ENCODE measurements around the gene CDA. TPM values are rescaled to one million over a fixed set of nuclear protein-coding genes. Genes with fewer than 3 reads are reported as not detected.
A peak's percentile ranks its signal among the peaks of the same experiment; 100 is the strongest.

Gene CDA
- total and polyA plus RNA-seq, 9 of the 15 experiments (the other 6 are each of a cell fraction or from before 2014, with no cell fraction given): not detected

- peak; percentile 86 for TF ChIP-seq REST (IDR thresholded peaks at IDR 0.05; ENCODE audit: borderline replicate concordance)
- TF ChIP-seq REST (CRISPR knock-in tag; IDR thresholded peaks at IDR 0.05; ENCODE audit: low read depth): no peak
- TF ChIP-seq NFRKB (IDR thresholded peaks at IDR 0.05; ENCODE audit: low read depth): no peak
- TF ChIP-seq NONO (IDR thresholded peaks at IDR 0.05; ENCODE audit: low read depth in 2 of 2, low read length in 1 of 2): no peak
- TF ChIP-seq ZNF134 (CRISPR knock-in tag; conservative IDR thresholded peaks at IDR 0.05): no peak
- TF ChIP-seq ADNP (tag; IDR thresholded peaks at IDR 0.05): no peak
- no peak for TF ChIP-seq IRF9 (tag; IDR thresholded peaks at IDR 0.05)
- TF ChIP-seq STAG1 (CRISPR knock-in tag; IDR thresholded peaks at IDR 0.05; ENCODE audit: borderline replicate concordance): no peak; the same call in 1 of the 2 replicates
- no peak for TF ChIP-seq PHB2 (IDR thresholded peaks at IDR 0.05; ENCODE audit: low read depth)
- no peak for TF ChIP-seq CHD1 (IDR thresholded peaks at IDR 0.05; ENCODE audit: low read length)
- no peak for TF ChIP-seq GTF2F1 (IDR thresholded peaks at IDR 0.05; ENCODE audit: low read depth, low read length)
- no peak for TF ChIP-seq RBBP5 (IDR thresholded peaks at IDR 0.05; ENCODE audit: borderline replicate concordance, insufficient read depth, low read length, poor library complexity, severe bottlenecking)
- no peak for TF ChIP-seq TSHZ1 (CRISPR knock-in tag; IDR thresholded peaks at IDR 0.05)
- TF ChIP-seq RBM34 (IDR thresholded peaks at IDR 0.05; ENCODE audit: borderline replicate concordance, insufficient read depth, low read length): no peak
- no peak for TF ChIP-seq DACH1 (IDR thresholded peaks at IDR 0.05; ENCODE audit: partially characterized antibody)
Measured at GRCh38 chr1:20574686-20575540, 14.0 kb upstream of the CDA start (continued).
